CD4-positive, alpha-beta T cell treated with Interleukin-15 for 4 hours (primary cell): Measurements from ENCODE around the gene ABCA3.

Experiments
- DNase-seq: peaks from one replicate; pipeline ENCODE4 v3.0.0-alpha.2; 2020; ENCODE audit warnings: low spot score

Gene ABCA3

DNA sequence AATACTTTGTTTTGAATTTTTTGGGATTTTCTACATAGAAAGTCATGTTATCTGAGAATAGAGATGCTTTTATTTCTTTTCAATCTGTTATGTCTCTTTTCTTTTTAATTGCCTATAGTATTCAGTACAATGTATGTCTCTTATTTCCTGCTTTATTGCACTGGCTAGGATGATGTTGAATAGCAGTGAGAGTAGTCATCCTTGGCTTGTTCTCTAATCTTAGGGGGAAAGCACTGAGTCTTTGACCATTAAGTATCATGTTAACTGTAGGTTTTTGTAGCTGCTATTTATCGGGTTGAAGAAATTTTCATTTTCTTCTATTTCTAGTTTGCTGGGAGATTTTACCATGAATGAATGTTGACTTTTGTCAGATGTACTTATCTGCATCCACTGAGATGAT lies 10.0 kb upstream of the ABCA3 start:
- DNase-seq = no peak

GRCh38 chr16:2343211-2343610 lies 2.7 kb upstream of the ABCA3 start:
- no peak for DNase-seq

DNA sequence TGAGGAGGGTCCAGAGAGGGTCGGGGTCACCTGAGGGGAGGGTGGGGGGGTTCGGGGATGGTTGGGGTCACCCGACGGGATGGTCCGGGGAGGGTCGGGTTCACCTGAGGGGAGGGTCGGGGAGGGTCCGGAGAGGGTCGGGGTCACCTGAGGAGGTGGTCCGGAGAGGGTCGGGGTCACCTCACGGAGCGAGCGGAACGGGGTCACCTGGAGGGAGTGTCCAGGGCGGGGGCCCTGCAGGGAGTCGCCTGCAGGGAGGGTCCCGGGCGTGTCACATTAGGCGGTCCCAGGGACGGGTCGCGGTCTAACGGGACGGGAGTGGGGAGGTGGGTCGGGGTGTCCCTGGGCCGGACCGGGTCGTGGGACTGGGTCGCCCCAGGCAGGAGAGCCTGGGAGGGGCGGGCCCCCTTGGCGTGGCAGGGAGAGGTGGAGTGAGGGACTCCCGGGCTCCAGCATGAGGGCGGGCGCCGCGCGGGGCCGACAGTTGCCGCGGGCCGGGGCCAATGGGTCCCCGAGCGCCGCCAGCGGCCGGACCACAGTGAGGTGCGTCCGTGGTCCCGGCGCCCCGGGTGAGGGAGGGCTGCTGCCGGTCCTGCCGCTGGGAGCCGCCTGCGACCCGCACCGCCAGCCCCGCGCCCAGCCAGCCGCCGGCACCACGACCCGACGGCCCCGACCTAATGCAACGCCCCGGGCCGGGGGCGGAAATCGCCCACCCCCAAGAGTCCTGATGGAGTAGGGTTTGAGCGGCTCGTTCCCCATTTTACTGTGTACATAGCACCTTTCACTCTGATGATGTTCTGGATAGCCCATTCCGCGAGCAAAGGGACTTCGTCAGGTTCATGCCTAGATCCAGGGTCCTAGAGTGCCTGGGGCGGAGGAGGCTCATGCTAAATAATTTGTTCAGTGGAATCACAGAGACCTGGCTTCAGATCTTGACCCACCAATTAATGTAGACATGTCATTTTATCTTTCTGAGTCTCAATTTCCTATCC lies 1.2 kb upstream of the ABCA3 start:
- no peak for DNase-seq

- peak; percentile 23 for DNase-seq
These were observed 725 bp downstream of the ABCA3 start for GRCh38 chr16:2339521-2340484.

DNA sequence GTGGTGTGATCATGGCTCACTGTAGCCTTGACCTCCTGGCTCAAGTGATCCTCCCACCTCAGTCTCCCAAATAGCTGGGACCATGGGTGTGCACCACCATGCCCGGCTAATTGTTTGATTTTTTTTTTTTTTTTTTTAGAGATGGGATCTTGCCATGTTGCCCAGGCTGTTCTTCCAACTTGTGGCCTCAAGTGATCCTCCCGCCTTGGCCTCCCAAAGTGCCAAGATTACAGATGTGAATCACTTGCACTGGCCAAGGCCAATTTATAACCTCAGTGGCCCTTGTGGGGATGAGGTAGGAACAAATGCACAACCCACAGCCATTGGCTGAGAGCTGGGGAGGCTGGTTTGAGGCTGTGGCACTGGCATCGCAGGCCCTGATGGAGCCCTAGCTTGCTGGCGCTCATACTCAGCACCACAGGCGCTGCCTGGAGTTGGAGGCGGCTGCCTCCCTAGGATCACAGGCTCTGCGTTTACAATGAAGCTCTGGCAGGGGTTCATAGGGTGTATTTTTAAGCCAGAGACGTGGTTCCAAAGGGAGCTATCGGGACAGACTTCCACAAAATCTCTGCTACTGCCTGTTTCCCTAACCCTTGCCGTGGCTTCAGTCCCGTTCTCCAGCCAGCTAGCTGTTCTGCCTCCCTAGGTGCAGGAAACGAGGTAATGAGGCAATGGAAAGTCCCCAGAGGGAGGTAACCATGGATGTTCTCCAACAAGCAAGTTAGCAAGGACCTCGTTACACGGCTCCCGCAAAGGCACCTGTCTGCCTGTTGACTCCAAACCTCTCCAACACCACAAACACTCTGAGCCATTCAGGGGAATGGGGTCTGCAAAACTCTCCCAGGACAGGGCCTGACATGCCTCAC lies 2.9 kb downstream of the ABCA3 start:
- DNase-seq = no peak

DNA sequence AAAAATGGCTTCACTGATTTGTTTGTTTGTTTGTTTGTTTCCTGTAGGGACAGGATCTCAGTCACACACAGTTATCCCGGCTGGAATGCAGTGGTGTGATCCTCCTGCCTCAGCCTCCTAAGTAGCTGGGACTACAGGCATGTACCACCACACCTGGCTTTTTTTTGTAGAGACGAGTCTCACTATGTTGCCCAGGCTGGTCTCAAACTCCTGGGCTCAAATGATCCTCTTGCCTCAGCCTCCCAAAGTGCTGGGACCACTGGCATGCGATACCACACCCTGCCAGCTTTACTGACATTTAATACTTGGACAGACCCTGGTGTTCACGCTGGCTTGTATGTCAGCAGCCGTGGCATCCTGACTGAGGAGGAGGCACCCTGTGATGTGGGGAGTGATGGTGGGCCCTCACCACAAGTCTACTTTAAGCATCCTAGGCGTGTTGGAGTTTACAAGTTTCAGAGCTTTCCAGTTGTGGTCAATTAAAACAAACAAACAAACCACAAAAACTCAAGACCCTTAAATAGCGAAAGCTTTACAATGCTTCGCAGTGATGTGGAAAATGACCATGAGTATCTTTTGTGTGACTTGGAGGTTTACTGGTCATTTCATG lies 5.1 kb downstream of the ABCA3 start:
- no peak for DNase-seq

DNA sequence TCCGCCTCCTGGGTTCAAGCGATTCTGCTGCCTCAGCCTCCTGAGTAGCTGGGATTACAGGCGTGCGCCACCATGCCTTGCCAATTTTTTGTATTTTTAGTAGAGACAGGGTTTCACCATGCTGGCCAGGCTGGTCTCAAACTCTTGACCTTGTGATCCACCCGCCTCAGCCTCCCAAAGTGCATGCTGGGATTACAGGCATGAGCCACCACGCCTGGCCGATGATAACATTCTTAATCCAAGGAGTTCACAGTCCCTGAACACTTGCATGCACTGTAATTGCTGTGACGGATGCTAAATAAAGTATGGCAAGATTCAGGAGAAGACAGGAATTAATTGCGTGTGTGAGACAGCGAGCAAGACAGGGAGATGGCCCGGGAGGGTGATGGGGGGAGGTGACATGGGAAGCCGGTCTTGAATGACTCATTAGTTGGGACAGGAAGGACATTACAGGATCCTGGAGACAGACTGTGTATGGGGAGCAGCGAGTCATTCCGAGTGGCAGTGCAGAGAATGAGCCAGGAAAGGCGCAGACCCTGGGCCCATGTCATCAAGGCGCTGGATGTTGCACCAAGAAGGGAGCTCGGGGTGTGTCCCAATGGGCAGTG lies 6.7 kb downstream of the ABCA3 start:
- DNase-seq = no peak

DNA sequence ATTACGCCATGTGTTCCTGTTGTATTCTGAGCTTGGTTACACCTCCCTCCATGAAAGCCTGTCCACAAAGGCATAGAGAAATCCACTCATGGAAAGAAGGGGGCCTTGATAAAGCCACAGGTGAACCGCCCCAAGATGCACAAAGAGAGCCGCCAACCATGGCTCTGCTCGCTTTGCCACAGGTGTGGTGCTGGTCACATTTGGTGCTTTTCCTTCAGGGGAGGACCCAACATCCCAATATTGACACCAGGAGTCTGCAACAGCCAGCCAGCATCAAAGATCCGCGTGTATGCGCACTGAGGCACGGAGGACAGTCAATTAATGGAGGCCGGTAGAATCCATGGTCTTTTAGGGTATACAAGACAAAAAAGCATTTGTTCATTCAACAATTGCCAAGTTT lies 7.3 kb downstream of the ABCA3 start:
- DNase-seq = no peak

GRCh38 chr16:2331931-2332267 lies 8.6 kb downstream of the ABCA3 start:
- DNase-seq = no peak

- no peak for DNase-seq
These were observed 9.2 kb downstream of the ABCA3 start for GRCh38 chr16:2331199-2331930.

DNA sequence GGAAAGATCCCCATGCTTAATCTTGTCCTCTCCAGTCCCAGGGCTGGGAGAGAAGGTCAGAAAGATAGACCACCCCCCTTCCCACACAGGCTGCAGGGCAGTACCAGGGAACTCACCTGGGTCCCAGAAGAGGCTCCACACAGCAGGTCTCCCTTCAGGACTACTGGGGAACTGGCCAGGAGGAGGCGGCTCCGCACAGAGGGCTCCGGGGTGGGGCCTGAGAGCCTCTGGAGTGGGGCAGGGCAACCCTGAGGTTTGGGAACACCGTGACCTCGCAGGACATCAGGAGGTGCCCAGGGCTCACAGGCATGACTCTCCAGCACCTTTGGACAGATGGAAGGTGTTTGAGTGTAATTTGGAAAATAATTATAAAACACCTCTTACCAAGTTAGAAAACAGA lies 11.0 kb downstream of the ABCA3 start:
- no peak for DNase-seq

DNA sequence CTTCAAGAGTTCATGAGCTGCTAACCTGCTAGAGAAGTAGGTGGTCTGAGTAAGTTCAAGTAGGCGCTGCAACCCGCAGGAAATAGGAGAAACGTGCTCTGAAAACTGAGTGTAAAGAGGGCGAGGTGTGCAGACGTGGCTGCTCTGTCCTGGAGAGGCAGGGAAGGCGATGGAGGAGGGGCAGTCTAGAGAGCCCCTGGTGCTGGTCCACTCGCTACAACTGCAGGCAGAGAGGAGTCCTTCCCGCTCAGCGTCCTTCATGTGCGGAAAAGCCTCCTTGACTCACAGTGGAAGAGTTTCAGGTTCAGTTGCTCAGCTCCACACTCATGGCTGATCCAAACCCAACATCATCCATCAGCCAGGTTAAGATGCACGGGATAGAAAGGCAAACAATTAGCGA lies 12.1 kb downstream of the ABCA3 start:
- no peak for DNase-seq

DNA sequence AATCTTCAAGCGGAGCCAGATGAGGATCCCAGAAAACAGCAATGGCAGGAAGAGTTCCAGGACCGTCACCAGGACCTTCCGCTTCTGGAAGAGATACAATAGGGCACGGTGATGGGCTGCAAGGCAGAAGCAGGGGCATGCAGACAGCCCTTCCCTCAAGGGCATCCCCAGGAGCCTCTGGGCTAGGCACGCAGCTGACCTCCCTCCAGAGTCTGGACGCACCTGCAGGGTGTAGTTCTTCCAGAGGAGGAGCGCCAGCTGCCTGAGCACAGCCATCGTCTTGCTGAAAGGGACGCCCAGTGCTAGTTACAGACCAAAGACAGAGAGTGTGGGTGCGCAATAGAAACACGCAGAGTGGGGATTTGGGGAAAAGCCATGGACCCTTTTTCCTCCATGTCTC lies 14.3 kb downstream of the ABCA3 start:
- DNase-seq = no peak

- DNase-seq = no peak
These were observed 14.7 kb downstream of the ABCA3 start for GRCh38 chr16:2325791-2326190.

- DNase-seq = no peak
These were observed 15.3 kb downstream of the ABCA3 start for GRCh38 chr16:2325181-2325580.

DNA sequence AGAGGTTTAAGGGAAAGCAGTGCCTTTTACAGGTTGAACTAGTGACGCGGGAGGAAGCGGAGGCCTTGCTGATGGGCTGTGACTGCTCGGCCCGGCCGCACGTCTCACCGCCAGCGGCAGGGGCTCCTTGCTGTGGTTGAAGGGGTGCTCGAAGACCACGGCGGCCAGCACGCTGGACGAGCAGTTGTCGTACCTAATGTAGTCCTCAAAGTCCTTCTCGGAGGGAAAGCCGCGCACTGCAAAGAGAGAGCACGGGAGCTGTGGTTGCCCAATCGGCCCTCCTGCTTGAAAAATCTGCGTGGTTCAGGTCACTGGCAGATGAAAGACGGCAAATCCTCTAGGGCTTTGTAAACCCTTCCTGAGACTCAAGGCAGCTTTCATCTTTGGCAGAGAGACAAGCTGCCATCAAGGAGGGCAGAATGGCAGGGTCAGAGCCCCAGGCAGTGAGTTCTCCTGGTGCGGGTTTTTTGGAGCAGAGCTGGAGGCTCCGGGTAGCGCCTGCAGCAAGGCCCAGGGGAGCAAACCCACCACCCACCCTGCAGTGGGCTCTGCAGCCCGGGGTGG lies 16.1 kb downstream of the ABCA3 start:
- no peak for DNase-seq

DNA sequence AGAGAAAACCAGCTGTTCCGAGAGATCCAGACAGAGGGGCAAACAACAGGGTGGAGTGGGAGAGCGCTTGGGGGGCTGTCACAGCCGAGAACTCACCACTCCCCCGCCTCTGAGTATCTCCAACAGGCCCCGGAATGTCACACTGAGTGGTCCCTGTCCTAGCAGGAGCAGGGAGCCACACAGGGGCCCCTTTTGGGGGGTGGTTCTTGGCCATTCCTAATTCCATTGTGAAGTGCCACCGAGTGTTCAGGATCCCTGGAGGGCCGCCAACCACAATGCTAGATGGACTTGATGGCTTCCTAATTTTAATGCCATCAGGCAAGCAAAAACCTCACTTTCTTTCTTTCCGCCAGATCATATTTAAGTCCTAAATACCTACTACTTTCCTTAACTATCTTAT lies 16.8 kb downstream of the ABCA3 start:
- no peak for DNase-seq

DNA sequence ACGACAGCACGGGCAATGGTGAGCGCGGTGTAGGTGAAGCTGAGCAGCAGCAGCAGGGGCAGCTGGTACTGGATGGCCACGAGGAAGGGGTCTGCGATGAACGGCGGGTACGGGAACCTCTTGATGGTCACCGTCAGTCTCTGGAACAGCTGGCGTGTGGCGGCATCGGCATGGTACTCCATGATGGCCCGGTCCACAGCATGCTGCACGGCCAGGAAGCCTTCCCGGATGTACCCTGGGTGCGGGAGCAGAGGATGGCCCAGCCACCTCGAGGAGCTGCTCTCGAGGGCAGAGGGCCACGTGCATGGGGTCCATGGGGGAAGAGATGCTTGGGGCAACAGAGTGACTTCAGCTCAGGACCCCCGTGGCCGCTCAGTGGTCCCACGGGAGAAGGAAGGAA lies 20.9 kb downstream of the ABCA3 start:
- no peak for DNase-seq

DNA sequence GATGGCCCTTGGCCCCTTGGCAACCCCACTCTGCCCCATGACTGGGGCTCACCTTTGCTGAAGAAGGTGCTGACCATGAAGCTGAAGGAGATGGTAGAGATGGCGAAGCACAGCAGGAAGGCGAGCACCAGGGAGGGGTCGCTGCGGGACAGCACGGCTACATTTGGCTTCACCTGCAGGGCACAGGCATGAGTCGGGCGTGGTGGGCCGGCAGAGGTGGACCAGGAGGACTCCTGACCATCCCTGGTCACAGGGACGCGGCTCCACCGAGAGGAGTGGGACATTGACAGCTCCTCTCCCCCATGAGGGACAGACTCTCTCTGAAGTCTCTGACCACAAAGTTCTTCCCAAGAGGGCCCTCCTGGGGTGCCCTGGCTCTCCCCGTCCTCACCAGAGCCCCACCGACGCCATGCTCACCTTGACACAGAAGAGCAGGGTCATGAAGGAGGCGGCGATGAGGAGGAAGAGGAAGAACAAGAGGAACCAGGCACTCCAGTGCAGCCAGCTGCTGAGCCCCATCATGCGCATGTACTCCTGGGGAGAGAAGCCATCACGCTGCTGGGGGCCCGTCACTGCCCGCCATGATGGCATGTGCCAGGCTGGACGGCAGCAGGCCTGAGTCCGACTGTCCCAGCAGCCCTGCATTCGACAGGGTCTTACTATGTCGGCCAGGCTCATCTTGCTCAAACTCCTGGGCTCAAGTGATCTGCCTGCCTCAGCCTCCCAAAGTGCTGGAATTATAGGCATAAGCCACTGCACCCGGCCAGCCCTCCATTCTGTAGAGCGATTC lies 23.1 kb downstream of the ABCA3 start:
- DNase-seq = no peak
